ENCODE results near the gene PAX2. TPM values are rescaled to one million over a fixed set of nuclear protein-coding genes. Genes with fewer than 3 reads are reported as not detected.

Gene PAX2
- total RNA-seq, 4 donors from 2014 or later = not detected

DNA sequence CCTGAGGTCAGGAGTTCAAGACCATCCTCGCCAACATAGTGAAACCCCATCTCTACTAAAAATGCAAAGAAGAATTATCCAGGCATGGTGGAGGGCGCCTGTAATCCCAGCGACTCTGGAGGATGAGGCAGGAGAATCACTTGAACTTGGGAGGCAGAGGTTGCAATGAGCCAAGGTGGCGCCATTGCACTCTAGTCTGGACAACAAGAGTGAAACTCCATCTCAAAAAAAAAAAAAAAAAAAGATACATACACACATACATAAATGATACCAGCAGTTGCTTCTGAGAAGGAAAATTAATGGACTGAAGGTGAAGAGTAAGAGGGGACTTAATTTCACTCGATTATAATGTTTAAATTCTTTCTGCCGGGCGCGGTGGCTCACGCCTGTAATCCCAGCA, 40.2 kb upstream of the PAX2 start:
- H3K27ac ChIP-seq = no peak overlapping the region
- no peaks in the 10 kb centered on the region for H3K36me3 ChIP-seq
- 83 to 93% methylated on average over 5 to 9 of the region's 9 CpGs for WGBS, 2 donors (ENCODE audit: low coverage in 1 of 2)
- peaks cover 70% of the 10 kb centered on the region for H3K27me3 ChIP-seq
- peaks cover 0 to 4% (median 0%) of the 10 kb centered on the region in 4 donors for H3K4me1 ChIP-seq
- no peak for DNase-seq
- TF ChIP-seq EP300 (IDR thresholded peaks at IDR 0.05; ENCODE audit: low read depth) (no peak), POLR2AphosphoS5 (IDR thresholded peaks at IDR 0.05) (no peak), POLR2A (IDR thresholded peaks at IDR 0.05) (no peak)
- TF ChIP-seq, protein P1, sequence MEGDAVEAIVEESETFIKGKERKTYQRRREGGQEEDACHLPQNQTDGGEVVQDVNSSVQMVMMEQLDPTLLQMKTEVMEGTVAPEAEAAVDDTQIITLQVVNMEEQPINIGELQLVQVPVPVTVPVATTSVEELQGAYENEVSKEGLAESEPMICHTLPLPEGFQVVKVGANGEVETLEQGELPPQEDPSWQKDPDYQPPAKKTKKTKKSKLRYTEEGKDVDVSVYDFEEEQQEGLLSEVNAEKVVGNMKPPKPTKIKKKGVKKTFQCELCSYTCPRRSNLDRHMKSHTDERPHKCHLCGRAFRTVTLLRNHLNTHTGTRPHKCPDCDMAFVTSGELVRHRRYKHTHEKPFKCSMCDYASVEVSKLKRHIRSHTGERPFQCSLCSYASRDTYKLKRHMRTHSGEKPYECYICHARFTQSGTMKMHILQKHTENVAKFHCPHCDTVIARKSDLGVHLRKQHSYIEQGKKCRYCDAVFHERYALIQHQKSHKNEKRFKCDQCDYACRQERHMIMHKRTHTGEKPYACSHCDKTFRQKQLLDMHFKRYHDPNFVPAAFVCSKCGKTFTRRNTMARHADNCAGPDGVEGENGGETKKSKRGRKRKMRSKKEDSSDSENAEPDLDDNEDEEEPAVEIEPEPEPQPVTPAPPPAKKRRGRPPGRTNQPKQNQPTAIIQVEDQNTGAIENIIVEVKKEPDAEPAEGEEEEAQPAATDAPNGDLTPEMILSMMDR (IDR thresholded peaks at IDR 0.05) = no peak
- H3K9me3 ChIP-seq = no peaks in the 10 kb centered on the region
- no peak overlapping the region for H3K4me3 ChIP-seq
- intact Hi-C loops (cut with DNase I; ENCODE audit: low total_unique reads) (no loop called here), in situ Hi-C loops (cut with MboI; ENCODE audit: low pct_ligation_motif_present in 1 of 4, low pct_unique_long_range_greater_than_20kb in 1 of 4, low sequenced_read_pairs in 3 of 4) (no loop called here)

DNA sequence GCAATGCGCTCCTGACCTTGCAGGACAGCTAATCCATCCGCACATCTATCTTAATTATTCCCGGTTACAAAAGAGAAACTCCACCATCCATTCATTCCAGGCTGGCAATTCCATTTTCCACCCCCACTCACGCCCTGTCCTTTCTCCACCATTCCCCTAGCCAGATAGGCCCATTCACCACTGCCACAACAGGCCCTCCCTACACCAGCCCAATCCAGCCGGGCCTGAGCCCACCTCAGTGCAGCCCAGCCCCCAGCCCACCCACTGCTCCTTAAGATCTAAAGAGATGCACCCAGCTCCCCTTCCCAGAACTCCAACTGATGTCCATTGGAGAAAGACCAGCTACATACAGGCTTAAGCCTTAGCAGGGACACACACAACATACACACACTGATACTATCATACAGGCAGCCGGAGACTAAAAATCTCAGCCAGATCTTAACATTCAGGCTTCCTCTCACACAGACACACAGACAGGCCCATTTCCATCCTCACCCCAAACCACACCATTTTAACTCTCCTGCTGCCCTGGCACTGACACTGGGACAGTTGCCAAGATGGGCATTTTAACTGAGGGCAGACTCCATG, 38.0 kb upstream of the PAX2 start:
- Histone ChIP-seq H3K4me3 (no peak overlapping the region), H3K36me3 (no peaks in the 10 kb centered on the region), H3K27ac (no peak overlapping the region), H3K9me3 (no peaks in the 10 kb centered on the region), H3K27me3 (peaks cover 81% of the 10 kb centered on the region), H3K4me1 (peaks cover 0 to 5% (median 0%) of the 10 kb centered on the region in 4 donors)
- WGBS, 2 donors (ENCODE audit: low coverage in 1 of 2) = 86 to 89% methylated on average over 4 to 6 of the region's 6 CpGs
- no peak for TF ChIP-seq POLR2AphosphoS5 (IDR thresholded peaks at IDR 0.05)
- TF ChIP-seq POLR2A (IDR thresholded peaks at IDR 0.05) = no peak
- TF ChIP-seq EP300 (IDR thresholded peaks at IDR 0.05; ENCODE audit: low read depth) = no peak
- TF ChIP-seq, protein P1 (IDR thresholded peaks at IDR 0.05) = no peak
- no peak for DNase-seq
- in situ Hi-C loops (cut with MboI; ENCODE audit: low pct_ligation_motif_present in 1 of 4, low pct_unique_long_range_greater_than_20kb in 1 of 4, low sequenced_read_pairs in 3 of 4) (no loop called here), intact Hi-C loops (cut with DNase I; ENCODE audit: low total_unique reads) (no loop called here)

DNA sequence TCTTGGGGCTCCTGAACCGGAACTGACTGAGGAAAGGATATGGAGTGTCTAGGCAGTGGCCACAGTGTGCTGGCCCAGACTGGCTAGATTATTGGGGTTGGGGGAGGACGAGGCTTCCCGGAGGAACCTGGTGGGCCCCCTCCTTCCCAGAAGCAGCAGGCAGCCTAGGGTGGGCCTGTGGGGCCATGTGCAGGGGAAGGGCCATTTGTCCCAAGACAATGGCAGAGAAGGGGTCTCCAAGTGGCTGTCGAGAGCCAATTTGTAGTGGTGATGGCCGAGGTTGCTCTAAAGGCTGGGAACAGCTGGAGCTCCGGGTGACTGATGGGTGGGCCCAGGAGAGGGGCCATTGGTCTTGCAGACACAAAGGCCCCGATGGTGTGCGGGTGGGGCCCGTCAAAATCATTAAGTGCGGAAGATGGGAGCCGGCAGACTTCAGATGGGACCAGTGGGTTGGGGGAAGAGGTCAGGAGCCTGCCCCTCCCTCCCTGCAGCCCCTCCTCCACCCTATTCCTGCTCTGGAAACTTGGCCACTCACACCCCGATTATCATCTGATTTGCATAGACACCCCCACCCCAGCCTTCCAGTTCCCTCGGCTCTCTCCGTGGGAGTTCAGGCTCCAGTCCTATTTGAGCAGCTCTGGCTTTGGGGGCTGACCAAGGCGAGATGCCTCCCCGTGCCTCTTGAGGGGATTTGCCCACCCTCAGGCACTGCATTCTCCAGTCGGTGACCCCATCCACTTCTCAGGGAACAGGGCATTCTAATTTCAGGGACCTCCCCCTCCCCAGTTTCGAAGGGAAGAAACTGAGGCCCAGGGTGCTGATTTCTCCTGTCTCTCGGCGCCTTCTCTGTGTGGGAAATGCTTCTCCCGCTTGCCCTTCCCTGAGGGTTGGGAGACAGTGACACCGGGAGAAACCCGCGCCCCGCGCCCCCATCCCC, 36.0 kb upstream of the PAX2 start:
- intact Hi-C loops (cut with DNase I; ENCODE audit: low total_unique reads) = no loop called here
- Histone ChIP-seq H3K27me3 (peaks cover 99% of the 10 kb centered on the region), H3K4me1 (peaks cover 0 to 11% (median 3%) of the 10 kb centered on the region in 4 donors), H3K27ac (no peak overlapping the region), H3K9me3 (no peaks in the 10 kb centered on the region), H3K36me3 (no peaks in the 10 kb centered on the region), H3K4me3 (peak overlapping the region in 1 of 4 donors; percentile 17)
- in situ Hi-C loops (cut with MboI; ENCODE audit: low pct_ligation_motif_present in 1 of 4, low pct_unique_long_range_greater_than_20kb in 1 of 4, low sequenced_read_pairs in 3 of 4) = no loop called here
- no peak for DNase-seq
- TF ChIP-seq POLR2AphosphoS5 (IDR thresholded peaks at IDR 0.05) (no peak), POLR2A (IDR thresholded peaks at IDR 0.05) (no peak), EP300 (IDR thresholded peaks at IDR 0.05; ENCODE audit: low read depth) (no peak)
- TF ChIP-seq, protein P1 (IDR thresholded peaks at IDR 0.05) = no peak
- WGBS, 2 donors (ENCODE audit: low coverage in 1 of 2) = 23 to 57% methylated on average over 1 to 20 of the region's 26 CpGs

DNA sequence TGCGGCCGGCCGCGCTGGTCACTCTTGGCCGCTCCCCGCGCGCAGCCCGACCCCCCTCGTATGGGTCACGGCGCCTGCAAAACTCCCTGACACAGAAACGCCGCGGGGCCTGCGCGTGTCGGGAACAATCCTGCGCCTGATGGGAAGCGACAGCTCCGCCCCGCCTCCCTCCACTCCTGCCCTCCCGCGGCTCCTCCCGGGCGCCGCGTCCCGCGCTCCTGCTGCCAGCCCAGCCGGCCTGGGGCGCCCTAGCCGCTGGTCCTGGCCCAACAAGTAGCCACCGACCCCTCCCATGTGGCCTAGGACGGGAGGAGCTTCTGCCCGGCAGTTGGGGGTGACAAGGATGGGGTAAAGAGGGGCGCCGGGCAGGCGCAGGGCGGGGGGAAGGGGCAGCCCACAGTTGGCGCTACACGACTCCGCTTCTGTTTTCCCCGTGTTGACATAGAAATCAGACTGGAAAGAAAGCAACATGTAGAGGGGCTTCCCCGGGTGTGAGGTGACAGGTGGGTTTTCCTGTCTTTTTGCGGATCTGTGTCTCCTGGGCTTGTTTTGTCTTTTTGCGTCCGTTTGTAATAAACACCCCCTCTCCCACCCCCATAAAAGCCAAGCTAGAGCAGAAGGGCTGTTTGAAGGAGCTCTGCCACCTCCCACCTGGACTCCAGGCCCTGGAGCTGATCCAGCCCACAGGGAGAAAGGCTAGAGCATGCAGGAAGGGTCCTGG, 35.1 kb upstream of the PAX2 start:
- peaks cover 0 to 12% (median 4%) of the 10 kb centered on the region in 4 donors for H3K4me1 ChIP-seq
- H3K27me3 ChIP-seq = peaks cover 99% of the 10 kb centered on the region
- no peaks in the 10 kb centered on the region for H3K9me3 ChIP-seq
- TF ChIP-seq EP300 (IDR thresholded peaks at IDR 0.05; ENCODE audit: low read depth) = no peak
- TF ChIP-seq POLR2AphosphoS5 (IDR thresholded peaks at IDR 0.05) = no peak
- no peak for TF ChIP-seq POLR2A (IDR thresholded peaks at IDR 0.05)
- TF ChIP-seq, protein P1 (IDR thresholded peaks at IDR 0.05) = no peak
- no peak for DNase-seq
- intact Hi-C loops (cut with DNase I; ENCODE audit: low total_unique reads) (no loop called here), in situ Hi-C loops (cut with MboI; ENCODE audit: low pct_ligation_motif_present in 1 of 4, low pct_unique_long_range_greater_than_20kb in 1 of 4, low sequenced_read_pairs in 3 of 4) (no loop called here)
- no peak overlapping the region for H3K27ac ChIP-seq
- H3K36me3 ChIP-seq = no peaks in the 10 kb centered on the region
- peak overlapping the region in 1 of 4 donors; percentile 17 for H3K4me3 ChIP-seq
- 9% methylated on average over 37 of the region's 48 CpGs; no CpG with 5 or more reads in 1 of the 2 donors for WGBS, 2 donors (ENCODE audit: low coverage in 1 of 2)
